RPMI8226 (cell line): ENCODE results near the gene COPG2.

Experiments
- DNase-seq: peaks from one replicate; pipeline ENCODE4 v3.0.0-alpha.2; 2015

COPG2 gene

DNA sequence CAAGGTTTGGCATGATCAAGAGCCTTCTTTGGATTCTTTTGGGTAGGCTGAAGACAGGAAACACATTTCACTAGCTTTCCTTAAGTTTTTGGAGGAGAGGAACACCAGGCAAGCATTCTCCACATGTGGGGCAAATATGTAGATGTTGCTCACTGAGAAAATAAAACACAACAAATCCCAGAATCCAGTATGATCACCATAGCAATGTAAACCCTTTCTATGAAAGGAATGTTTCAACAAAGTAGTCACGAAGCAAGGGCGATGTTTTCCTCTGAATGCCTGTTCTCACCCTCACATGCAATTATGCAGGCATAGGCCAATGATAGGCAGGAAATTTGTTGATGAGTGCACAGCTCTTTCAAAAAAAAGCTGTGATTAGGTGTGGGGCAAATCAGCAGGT is 207.3 kb downstream of the COPG2 start:
- DNase-seq = no peak

DNA sequence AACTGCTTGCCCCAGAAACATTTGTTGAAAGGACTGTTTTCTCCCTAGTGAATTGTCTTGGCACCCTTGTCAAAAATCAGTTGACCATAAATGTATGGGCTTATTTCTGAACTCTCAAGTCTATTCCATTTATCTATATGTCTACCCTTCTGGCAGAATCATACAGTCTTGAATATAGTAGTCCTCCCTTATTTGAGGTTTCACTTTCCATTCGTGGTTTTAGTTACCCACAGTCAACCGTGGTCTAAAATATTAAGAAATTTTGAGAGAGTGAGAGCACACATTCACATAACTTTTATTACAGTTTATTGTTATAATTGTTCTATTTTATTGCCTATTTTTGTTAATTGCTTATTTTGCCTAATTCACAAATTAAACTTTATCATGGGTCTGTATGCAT is 210.3 kb downstream of the COPG2 start:
- peak; percentile 28 for DNase-seq
